ENCODE data around the gene GAA. TPM values are rescaled to one million over a fixed set of nuclear protein-coding genes. Genes with fewer than 3 reads are reported as not detected.

The GAA gene
- total RNA-seq, 1 donor from 2014 or later, result 120 TPM

- DNase-seq (ENCODE audit: low read depth), result no peak
These were observed 1.5 kb downstream of the GAA start for GRCh38 chr17:80102664-80103448.

GRCh38 chr17:80103449-80104085 lies 2.2 kb downstream of the GAA start:
- no peak for DNase-seq (ENCODE audit: low read depth)

GRCh38 chr17:80104321-80104955 lies 3.1 kb downstream of the GAA start:
- no peak for DNase-seq (ENCODE audit: low read depth)

GRCh38 chr17:80104956-80105375 lies 3.6 kb downstream of the GAA start:
- DNase-seq (ENCODE audit: low read depth), result no peak

- no peak for DNase-seq (ENCODE audit: low read depth)
These were observed 4.4 kb downstream of the GAA start for GRCh38 chr17:80105762-80106161.

- DNase-seq (ENCODE audit: low read depth), result no peak
These were observed 4.8 kb downstream of the GAA start for GRCh38 chr17:80106176-80106575.

GRCh38 chr17:80106751-80107150 lies 5.4 kb downstream of the GAA start:
- no peak for DNase-seq (ENCODE audit: low read depth)

GRCh38 chr17:80107231-80108021 lies 6.0 kb downstream of the GAA start:
- DNase-seq (ENCODE audit: low read depth), result no peak

GRCh38 chr17:80108036-80108971 lies 6.9 kb downstream of the GAA start:
- no peak for DNase-seq (ENCODE audit: low read depth)

GRCh38 chr17:80109066-80109660 lies 7.8 kb downstream of the GAA start:
- DNase-seq (ENCODE audit: low read depth), result no peak

GRCh38 chr17:80109713-80110446 lies 8.5 kb downstream of the GAA start:
- DNase-seq (ENCODE audit: low read depth), result no peak

GRCh38 chr17:80110447-80110812 lies 9.0 kb downstream of the GAA start:
- DNase-seq (ENCODE audit: low read depth), result no peak

- DNase-seq (ENCODE audit: low read depth), result no peak
These were observed 9.7 kb downstream of the GAA start for GRCh38 chr17:80110927-80111701.

GRCh38 chr17:80111702-80112470 lies 10.5 kb downstream of the GAA start:
- no peak for DNase-seq (ENCODE audit: low read depth)

GRCh38 chr17:80112471-80113032 lies 11.2 kb downstream of the GAA start:
- no peak for DNase-seq (ENCODE audit: low read depth)

- DNase-seq (ENCODE audit: low read depth), result no peak
These were observed 11.7 kb downstream of the GAA start for GRCh38 chr17:80113033-80113484.

GRCh38 chr17:80114758-80115157 lies 13.4 kb downstream of the GAA start:
- DNase-seq (ENCODE audit: low read depth), result no peak

All from myocyte (in vitro differentiated cells).